D341Med (cell line): ENCODE results near the gene SMURF1.
A peak's percentile ranks its signal among the peaks of the same experiment; 100 is the strongest.

ENCODE experiments used
- DNase-seq: peaks from one replicate; pipeline ENCODE4 v3.0.0; 2012; ENCODE audit warnings: low spot score

Gene SMURF1

DNA sequence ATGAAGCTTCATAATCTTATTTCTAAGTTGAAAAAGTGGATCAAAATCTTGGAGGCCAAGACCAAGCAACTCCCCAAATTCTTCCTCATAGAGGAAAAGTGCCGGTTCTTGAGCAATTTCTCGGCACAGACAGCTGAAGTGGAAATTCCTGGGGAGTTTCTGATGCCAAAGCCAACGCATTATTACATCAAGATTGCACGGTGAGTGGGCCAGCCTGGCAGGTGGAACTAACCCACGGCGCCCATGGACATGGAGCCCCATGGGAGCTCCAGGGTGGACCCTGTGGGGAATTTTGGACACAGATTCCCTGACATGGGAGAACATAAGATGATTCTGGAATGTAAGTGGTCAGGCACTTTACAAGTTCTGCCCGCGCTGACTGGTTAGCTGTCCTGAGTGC lies 139.7 kb downstream of the SMURF1 start:
- peak; percentile 14 for DNase-seq

DNA sequence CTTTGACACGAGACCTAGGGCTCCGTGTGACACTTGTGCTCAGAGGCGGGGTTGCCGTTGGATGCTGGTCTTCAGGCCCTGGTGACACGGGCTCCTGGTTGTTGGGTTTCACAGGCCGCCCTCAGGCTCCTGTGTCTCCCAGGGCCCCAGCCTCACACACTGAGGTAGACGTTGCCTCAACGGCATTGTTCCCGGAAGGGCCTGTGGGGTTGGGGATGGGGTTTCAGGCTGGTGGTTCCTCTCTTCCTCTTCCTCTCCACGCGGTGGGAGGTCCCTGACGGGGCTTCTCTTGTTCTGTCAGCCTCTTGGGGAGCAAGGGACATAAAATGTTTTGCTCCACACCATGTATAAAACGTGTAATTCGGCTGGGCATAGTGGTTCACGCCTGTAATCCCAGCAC lies 140.5 kb downstream of the SMURF1 start:
- DNase-seq: peak; percentile 20

DNA sequence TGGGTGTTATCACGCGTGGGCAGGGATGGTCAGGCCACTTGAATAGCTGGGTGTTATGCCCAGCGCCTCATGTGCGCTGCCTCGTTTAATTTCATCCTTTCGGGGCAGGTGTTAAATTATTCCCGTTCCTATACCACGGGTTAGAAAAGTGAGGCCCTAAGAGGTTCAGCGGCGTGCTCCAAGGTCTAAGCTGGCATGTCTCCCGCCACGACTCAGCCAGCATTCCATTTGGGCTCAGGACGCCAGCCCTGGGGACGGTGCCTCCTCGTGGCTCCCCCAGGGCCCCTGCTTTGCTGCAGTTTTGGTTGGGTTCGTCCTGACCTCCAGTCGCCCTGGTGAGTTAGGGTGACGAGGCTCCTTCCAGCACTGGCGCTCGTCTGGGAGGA lies 141.1 kb downstream of the SMURF1 start:
- DNase-seq: peak; percentile 20

DNA sequence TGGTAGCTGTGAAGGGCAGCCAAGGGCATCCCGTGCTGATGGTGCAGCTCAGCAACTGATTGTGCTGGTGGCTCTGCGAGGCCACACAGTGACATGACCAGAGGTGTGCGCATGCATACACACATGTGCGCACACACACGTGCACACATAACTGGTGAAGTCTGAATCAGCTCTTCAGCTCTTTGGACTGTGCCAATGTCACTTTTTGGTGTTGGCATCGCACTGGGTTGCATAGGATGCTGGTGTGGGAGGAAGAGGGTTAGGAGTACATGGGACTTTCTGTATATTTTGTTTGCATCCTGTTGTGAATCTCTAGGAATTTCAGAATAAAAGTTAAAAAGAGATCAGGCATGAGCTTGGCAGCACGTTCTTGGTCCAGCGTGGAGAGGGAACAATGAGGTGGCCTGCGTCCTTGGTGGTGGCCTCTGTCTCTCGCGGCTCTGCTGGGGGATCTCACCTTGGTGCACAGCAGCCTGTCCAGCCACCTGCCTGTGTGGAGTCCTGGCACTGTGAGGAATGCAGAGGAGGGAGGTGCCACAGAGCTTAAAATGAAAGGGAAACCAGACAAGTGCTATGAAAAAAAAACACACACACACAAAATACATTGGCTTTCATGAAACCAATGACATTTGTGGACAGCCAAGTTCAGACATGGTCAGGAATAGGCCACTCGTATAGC lies 141.6 kb downstream of the SMURF1 start:
- no peak for DNase-seq

DNA sequence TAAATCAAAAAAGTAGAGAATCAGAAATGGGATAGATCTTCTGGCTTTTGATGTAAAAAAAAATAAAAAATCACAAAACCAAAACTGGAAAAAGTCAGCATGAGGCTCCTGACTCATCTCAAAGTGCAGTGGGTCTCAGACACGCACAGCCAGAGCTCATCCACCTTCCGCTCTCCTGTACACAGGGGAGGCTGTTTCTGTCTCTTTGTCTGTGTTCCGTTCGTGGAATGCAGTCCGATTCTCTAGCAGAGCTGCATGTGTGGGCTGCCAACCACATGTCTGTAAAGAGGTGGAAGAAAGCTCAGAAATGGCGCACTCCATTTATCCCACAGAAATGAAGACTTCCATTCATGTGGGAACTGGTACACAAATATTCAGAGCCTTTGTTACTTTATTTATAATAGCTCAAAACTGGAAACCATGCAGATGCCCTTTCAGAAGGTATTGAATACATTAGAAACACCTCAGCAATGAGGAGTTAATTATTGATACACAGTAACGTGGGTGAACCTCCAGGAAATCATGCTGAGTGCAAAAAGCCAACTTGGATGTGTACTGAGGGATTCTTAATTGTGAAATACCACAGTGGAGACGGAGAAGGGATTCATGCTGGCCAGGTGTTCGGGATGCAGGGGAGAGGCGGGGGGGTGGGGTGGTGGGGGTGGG lies 142.3 kb downstream of the SMURF1 start:
- DNase-seq: no peak

DNA sequence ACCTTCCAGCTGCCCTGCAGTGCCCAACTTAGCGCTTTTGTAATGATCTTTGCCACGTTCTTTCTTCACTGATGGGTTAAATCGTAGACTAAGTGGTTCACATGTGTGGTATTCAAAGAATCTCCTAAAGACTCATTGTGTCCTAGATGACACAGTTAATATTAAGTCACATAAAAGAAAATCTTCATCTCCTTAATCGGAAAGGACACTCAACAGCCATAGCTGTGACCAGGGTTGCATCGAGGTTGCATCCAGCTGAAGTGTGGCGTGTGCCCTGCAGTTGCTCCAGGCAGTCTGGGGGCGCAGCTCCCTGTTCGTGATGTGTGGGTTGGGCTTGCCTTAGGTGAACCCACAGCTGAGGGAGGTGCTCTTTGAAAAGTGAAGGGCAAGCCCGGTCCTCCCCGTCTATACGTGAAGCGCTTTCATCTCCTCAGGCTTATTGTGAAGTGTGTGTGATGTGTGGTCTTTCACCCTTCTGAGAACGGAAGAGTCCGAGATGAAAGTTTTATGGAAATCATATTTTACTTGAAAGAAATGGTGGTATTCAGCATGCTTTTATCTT lies 142.9 kb downstream of the SMURF1 start:
- no peak for DNase-seq

DNA sequence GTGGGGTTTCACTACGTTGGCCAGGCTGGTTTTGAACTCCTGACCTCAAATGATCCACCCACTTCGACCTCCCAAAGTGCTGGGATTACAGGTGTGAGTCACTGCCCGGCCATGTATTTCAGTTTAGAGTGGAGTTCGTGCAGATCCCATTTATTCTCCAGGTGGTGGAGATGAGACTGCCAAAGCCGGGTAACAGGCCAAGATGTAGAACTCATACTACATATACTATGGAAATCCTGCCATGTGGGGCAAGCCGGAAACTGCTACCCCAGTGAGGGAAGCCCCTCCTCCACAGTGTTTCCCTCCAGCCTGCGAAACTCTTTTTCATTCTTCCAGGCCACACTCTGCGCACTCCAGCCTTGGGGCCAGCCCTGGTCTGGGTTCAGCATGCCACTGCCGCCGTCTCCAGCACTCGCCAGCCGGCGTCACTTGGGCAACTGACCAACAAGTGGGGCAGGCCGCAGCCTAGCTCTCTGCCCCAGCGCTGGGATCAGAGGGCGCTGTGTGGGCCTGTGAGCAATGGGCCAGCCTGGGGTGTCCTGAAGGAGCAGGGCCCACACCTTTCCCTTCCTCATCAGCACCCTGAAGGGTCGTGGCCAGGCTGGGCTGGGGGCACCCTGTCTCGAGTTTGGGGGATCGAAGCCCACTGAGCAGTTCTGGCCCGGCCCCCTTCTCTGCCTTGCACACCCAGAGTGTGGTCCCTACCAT lies 143.6 kb downstream of the SMURF1 start:
- peak; percentile 8 for DNase-seq

DNA sequence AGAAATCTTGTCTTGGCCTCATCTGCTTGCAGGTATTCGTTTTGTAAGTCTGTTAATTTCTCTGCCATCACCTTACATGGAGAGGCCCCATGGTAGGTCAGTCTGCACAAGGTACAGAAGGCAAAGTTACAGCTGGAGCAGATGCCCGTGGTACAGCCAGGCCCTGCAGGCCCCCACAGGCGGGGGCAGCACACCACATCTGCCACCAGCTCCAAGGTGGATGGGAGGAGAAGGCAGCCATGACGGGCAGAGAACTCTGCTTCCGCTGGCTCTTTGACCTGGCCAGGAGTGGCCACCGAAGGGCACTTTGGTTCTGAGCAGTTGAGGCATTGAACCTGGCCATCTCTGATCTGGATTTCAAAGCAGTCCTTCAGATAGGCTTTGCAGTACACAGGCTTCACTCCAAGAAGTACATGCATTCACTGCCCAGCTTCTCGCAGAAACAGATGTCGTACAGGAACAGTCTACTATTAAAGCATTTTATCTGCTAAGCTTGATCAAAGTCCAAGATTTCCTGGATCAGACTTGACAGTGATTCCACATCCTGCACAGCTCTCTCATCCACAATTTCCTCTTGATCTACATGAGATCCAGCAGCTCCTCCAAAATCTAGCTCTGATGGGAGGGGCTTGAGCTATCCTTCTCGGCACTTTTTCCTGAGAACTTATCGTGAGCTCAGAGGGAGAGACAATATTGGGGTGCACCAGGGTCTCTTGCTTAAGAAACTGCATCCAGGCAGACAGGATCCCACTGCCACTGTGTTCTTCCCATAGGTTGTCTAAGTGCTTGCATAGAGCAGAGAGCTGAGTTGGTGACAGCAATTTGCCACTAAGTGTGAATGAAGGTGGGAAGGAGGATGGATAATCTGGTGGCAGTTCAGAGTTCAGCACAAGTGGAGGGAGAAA lies 144.8 kb downstream of the SMURF1 start:
- DNase-seq: no peak

DNA sequence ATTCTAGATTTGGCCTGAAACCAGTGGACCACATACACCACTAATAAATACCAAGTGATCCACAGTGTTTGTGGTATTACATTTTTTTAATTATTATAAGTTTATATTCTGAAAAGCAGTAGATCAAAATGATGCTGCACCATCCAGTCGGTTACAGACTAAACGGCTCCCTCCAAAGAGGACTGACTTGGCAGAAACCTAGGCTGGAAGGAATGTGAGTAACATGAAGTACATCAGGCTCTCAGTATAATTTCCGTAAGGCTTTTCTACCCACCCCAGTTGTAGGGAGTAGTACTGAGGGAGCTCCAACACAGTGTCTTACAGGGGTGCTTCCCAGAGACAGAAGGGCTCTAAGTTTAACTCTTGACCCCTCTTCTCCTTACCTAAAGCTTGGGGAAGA lies 146.1 kb downstream of the SMURF1 start:
- no peak for DNase-seq

DNA sequence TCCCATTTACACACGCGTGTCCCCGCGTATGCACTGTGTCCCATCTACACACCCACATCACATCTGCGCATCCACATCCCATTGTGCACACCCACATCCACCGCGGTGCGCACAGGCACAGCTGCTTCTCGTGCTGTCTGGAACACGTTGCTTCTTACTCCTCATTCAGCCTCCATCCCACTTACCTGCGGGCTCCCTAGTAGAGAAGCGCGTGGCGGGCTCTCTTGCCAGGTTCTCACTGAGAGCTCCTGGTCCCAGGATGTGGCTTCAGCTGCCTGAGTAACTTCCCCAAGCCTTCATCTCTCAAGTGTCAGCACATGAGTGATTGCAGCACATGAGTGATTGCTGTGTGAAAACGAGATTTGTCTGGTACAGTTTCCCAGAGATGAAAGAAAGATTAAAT lies 147.8 kb downstream of the SMURF1 start:
- no peak for DNase-seq

DNA sequence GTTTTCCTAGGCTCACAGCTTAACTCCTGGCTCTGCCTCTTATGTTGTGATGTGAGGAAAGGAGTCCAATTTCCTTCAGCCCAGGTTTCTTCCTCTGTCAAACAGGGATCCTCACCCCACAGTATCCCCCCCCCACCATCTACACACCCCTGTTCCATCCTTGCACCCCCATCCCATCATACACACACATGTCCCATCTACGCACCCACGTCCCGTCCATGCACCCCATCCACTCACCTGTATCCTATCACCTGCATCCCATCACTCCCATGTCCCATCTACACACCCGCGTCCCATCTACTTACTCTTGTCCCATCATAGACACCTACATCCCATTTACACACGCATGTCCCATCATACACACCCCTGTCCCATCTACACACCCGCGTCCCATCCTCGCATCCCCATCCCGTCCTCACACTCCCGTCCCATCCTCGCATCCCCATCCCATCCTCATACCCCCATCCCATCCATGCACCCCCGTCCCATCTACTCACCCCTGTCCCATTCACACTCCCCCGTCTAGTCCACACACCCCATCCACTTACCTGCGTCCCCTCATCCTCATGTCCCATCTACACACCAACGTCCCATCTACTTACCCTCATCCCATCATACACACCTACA lies 148.3 kb downstream of the SMURF1 start:
- DNase-seq: no peak

DNA sequence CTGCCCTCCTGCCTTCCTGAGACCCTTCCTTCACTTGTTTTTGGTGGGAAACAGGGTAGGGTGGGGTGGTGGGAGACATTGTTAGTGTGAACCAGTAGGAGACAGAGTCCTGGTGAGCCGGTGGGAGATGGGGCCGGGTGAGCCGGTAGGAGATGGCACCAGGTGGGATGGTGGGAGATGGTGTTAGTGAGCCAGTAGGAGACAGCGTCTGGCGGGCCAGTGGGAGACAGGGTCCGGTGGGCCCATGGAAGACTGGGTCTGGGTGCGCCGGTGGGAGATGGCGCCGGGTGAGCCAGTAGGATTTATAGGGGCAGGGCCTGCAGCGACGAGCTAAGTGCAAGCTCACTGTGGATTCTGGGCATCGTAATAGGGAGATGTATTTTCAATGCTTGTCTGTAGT lies 148.8 kb downstream of the SMURF1 start:
- no peak for DNase-seq

DNA sequence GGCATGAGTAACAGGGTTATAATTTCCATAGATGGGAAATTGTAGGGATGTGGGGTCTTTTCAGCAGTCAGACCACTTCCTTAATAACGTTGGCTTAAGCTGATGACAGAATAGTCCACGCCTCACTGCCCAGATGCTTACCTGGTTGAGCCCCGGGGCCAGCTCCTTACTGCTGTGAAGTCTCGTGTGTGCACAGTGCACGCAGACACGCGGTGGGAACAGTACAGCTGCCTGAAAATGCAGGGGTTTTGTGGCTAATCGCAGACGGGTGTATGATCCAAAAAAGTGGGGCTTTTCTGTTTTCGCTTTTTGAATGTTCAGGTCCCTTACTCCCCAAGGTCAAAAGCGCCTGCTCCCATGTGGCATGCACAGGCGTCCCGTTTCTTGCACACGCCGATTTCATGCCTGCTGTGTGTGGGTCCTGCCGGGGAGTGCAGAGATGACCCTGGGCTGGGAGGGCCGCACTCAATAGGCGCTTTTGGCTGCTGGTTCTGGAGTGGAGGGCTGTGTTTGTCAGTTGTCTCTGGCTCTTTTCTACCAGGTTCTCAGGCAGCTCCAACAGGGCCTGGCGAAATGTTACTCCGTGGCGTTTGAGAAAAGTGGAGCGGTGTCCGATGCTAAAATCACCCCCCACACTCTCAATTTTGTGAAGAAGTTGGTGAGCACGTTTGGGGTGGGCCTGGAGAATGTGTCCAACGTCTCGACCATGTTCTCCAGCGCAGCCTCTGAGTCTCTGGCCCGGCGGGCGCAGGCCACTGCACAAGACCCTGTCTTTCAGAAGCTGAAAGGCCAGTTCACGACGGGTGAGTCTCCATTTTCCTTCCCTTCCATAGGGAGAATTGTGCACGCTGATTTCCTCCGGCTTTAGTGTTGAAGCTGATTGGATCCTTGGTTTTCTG lies 149.6 kb downstream of the SMURF1 start:
- no peak for DNase-seq

DNA sequence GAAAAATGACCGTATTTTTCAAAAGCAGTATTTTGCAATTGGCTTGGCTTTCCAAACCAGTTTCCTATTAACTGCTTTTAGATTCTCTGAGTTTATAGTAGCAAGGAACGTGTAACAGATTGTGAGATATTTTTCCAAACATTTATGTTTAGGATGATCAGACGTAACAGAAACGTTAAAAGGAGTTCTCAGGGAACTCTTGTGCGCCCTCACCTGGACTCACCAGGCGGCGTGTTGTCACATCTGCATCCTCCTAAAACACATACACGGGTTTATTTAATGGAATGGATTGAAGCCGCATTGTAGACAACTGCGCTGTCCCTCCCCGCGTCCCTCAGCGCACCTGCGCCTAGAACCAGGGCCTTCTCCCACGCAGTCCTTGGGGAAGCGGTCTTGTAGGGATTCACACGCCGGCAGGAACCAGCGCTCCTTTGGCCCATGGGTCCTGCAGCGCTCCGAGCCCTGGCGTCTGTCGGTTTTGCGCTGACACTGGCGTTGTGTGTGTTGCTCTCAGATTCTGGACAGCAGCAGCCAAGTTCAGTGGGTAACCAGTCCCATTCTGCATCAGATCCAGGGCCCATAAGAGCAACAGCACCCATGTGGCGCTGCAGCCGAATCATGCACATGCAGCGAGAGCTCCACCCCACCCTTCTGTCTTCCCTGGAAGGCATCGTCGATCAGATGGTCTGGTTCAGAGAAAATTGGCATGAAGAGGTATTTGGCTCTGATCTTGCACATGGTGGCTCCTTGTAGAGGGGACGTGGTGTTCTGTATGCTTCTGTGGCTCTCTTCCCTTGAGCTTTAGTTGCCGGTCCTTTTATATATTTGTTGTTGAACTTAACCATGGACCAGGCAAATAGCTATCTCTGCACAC lies 150.6 kb downstream of the SMURF1 start:
- DNase-seq: peak; percentile 39

DNA sequence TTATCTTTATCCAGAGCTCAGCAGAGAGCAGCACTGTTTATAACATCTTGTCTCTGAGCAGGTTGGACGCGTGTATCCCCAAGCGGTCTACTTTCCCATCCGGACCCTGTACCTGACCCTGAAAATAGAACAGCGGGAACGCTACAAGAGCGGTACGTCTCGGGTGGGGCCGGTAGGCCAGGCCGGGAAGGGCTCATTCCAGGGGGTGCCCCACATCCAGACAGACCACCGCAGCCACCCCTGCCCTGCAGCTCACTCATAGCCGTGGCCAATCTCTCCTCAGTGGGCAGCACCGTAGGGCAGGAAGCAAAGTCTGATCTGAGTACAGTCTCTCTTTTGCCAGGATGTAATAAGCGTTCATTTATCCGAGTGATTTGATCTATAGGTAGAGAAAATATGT lies 151.8 kb downstream of the SMURF1 start:
- DNase-seq: peak; percentile 16

DNA sequence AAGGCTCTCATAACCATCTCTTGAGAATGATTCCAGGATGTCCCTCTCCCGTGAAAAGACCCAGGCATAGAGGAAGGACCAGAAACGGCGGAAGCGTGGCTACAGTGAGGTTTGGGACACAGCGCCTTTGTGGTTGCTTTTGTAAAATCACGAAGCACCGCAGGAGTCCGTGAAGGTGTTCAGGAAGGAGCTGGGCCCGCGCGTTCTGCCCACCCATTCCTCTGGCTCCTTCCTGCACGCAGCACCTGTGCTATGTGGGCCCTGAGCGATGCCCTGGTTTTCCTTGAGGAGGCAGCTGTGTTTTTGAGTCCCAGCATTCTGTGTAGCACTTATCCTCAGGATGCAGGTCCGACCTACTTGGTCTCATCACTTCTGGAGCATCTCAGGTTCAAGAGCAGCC lies 152.8 kb downstream of the SMURF1 start:
- no peak for DNase-seq

DNA sequence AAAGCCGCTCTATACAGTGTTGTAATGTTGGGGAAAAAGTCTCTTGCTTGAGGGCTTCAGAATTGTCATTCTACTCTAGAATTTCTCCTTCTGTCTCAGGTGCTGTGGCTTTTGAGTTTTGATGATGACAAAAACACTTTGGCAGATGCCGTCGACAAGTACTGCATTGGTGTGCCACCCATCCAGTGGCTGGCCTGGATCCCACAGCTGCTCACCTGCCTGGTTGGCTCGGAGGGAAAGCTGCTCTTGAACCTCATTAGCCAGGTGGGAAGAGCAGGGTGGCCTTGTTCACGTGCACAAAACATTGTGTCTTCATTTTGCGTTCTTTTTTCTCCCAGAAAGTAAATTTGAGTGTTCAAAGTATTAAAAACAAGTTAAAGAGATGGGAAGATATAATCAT lies 153.6 kb downstream of the SMURF1 start:
- no peak for DNase-seq

DNA sequence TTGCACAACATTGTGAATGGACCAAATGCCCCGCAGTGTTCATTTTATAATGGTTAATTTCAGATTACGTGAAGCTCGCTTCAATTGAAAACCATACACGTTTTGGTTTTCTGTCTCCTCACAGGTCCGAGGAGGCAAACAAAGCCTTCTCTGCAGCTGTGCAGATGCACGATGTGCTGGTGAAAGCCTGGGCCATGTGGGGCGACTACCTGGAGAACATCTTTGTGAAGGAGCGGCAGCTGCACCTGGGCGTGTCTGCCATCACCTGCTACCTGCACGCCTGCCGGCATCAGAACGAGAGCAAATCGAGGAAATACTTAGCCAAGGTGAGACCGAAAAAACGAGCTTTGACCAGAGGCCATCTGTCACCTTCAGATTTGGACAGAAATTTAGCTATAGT lies 155.3 kb downstream of the SMURF1 start:
- DNase-seq: no peak

DNA sequence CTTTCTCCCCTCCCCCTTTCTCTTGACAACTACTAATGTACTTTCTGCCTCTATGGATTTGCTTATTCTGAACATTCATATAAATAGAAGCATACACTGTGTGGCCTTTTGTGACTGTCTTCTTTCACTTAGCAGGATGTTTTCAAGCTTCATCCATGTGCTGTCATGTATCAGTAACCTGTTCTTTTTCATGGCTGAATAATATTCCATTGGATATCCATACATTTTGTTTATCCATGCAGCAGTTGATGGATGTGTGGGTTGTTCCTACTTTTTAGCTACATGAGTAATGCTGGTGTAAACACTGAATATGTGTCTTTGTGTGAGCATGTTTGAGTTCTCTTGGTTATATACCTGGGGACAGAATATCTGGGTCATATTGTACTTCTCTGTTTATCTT lies 158.0 kb downstream of the SMURF1 start:
- no peak for DNase-seq

DNA sequence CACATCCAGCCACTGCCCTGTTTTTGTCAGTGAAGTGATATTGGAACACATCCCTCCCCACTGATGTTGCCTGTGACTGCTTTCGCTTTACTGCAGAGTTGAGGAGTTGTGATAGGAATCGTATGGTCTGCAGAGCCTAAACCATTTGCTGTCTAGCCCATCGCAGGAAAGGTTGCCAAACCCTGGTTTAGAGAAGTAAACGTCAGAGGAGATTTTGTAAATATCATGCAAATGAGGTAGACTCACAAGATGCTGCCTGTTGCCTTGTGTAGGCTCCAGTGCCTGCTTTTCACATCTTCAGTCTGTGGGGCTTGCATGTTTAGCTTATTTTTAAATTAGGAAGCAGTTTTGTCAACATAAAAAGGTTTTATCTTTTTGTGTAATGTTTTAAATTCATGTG lies 158.5 kb downstream of the SMURF1 start:
- DNase-seq: no peak
